ENCODE measurements around the gene CFAP61. TPM values are rescaled to one million over a fixed set of nuclear protein-coding genes. Genes with fewer than 3 reads are reported as not detected.
A peak's percentile ranks its signal among the peaks of the same experiment; 100 is the strongest.

CFAP61 gene
- total and polyA plus RNA-seq, 2 experiments from 2014 or later = 0.21 TPM; not detected in 1

DNA sequence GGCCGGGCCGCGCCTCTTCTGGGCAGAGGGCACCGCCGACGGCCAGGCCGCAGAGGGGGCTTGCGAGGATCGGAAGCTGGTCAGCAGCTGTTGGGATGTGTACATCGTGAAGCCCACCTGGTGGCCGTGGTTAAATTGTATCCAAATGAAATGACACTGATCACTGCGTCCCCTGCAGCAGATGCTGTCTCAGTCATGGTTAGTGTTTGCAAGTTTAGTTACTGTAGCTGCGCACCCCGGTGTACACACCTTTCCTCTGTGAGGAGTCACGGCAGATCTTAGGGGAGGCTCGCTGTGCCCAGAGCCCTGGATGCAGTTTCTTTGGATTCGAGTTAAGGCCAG lies 34.5 kb upstream of the CFAP61 start:
- H3K4me3 Mint-ChIP-seq = peak overlapping the region; percentile 90
- Histone ChIP-seq H2AFZ (peak overlapping the region; percentile 96), H3K9me2 (ENCODE audit: insufficient read depth) (no peaks in the 10 kb centered on the region), H3K36me3 (ENCODE audit: insufficient read depth) (no peaks in the 10 kb centered on the region), H3K27ac (ENCODE audit: low read depth) (no peak overlapping the region), H3F3A (replicated peaks; ENCODE audit: low read depth) (no peaks in the 10 kb centered on the region), H3K4me1 (ENCODE audit: insufficient read depth) (peaks cover 5% of the 10 kb centered on the region), H3K4me3 (peak overlapping the region; percentile 87), H3K79me2 (replicated peaks; ENCODE audit: insufficient read depth) (peaks cover 50% of the 10 kb centered on the region), H3K27me3 (ENCODE audit: insufficient read depth) (no peaks in the 10 kb centered on the region), H3K4me2 (peak overlapping the region; percentile 96), H4K20me1 (replicated peaks; ENCODE audit: insufficient read depth) (peaks cover 11% of the 10 kb centered on the region)
- ATAC-seq = no peak
- no peak overlapping the region for H3K27ac Mint-ChIP-seq
- H3K4me1 Mint-ChIP-seq = peaks cover 22% of the 10 kb centered on the region
- H3K27me3 Mint-ChIP-seq (ENCODE audit: insufficient read depth, low read depth, poor library complexity) = peaks cover 13% of the 10 kb centered on the region
- no peaks in the 10 kb centered on the region for H3K9me3 Mint-ChIP-seq
- peaks cover 5% of the 10 kb centered on the region; the same call in 2 of the 3 replicates for H3K36me3 Mint-ChIP-seq (ENCODE audit: low read depth)
- TF ChIP-seq, protein P1, sequence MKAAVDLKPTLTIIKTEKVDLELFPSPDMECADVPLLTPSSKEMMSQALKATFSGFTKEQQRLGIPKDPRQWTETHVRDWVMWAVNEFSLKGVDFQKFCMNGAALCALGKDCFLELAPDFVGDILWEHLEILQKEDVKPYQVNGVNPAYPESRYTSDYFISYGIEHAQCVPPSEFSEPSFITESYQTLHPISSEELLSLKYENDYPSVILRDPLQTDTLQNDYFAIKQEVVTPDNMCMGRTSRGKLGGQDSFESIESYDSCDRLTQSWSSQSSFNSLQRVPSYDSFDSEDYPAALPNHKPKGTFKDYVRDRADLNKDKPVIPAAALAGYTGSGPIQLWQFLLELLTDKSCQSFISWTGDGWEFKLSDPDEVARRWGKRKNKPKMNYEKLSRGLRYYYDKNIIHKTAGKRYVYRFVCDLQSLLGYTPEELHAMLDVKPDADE (IDR thresholded peaks at IDR 0.05) = no peak
- TF ChIP-seq NANOG (IDR thresholded peaks at IDR 0.05; ENCODE audit: borderline replicate concordance) (no peak), EZH2phosphoT487 (IDR thresholded peaks at IDR 0.05; ENCODE audit: unreplicated experiment) (no peak), STAT1 (IDR thresholded peaks at IDR 0.05; ENCODE audit: unreplicated experiment) (no peak), ZNF114 (CRISPR knock-in tag; IDR thresholded peaks at IDR 0.05) (no peak), EZH2 (IDR thresholded peaks at IDR 0.05; ENCODE audit: low read depth, unreplicated experiment) (no peak), POLR2AphosphoS5 (IDR thresholded peaks at IDR 0.05; ENCODE audit: low read depth) (no peak), ZNF331 (CRISPR knock-in tag; IDR thresholded peaks at IDR 0.05; ENCODE audit: low read depth) (no peak)
- TF ChIP-seq, protein P2, sequence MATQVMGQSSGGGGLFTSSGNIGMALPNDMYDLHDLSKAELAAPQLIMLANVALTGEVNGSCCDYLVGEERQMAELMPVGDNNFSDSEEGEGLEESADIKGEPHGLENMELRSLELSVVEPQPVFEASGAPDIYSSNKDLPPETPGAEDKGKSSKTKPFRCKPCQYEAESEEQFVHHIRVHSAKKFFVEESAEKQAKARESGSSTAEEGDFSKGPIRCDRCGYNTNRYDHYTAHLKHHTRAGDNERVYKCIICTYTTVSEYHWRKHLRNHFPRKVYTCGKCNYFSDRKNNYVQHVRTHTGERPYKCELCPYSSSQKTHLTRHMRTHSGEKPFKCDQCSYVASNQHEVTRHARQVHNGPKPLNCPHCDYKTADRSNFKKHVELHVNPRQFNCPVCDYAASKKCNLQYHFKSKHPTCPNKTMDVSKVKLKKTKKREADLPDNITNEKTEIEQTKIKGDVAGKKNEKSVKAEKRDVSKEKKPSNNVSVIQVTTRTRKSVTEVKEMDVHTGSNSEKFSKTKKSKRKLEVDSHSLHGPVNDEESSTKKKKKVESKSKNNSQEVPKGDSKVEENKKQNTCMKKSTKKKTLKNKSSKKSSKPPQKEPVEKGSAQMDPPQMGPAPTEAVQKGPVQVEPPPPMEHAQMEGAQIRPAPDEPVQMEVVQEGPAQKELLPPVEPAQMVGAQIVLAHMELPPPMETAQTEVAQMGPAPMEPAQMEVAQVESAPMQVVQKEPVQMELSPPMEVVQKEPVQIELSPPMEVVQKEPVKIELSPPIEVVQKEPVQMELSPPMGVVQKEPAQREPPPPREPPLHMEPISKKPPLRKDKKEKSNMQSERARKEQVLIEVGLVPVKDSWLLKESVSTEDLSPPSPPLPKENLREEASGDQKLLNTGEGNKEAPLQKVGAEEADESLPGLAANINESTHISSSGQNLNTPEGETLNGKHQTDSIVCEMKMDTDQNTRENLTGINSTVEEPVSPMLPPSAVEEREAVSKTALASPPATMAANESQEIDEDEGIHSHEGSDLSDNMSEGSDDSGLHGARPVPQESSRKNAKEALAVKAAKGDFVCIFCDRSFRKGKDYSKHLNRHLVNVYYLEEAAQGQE (IDR thresholded peaks at IDR 0.05; ENCODE audit: unreplicated experiment) = no peak
- TF ChIP-seq, protein P3, sequence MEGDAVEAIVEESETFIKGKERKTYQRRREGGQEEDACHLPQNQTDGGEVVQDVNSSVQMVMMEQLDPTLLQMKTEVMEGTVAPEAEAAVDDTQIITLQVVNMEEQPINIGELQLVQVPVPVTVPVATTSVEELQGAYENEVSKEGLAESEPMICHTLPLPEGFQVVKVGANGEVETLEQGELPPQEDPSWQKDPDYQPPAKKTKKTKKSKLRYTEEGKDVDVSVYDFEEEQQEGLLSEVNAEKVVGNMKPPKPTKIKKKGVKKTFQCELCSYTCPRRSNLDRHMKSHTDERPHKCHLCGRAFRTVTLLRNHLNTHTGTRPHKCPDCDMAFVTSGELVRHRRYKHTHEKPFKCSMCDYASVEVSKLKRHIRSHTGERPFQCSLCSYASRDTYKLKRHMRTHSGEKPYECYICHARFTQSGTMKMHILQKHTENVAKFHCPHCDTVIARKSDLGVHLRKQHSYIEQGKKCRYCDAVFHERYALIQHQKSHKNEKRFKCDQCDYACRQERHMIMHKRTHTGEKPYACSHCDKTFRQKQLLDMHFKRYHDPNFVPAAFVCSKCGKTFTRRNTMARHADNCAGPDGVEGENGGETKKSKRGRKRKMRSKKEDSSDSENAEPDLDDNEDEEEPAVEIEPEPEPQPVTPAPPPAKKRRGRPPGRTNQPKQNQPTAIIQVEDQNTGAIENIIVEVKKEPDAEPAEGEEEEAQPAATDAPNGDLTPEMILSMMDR (conservative IDR thresholded peaks at IDR 0.05; ENCODE audit: low read depth in 2 of 2) = no peak
- no peak for DNase-seq (ENCODE audit: low spot score)

All from GM23338 (cell line).